Measurements from ENCODE around the gene MIOX.

DNA sequence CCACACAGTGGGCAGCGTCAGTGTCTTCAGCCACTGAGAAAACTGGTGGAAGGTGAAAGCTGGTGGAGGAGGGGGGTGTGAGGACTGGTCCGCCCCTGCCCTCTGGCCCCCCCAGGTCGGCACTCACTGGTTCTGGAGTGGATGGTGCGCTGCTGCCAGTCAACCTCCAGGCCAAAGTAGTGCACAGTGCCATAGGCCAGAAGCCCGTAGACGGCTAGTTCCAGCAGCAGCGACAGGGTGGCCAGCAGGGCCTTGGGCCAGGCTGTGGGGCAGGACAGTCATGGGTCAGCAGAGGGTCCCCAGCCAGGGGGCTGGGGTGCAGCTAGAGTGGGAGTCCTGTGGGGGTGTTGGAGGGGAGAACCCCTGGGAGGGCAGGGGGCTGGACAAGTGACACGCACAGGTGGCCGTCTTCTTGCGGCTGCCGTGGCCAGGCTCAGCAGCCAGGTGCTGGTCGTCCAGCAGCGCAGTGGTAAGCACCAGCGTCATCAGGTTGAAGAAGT is 18.7 kb downstream of the MIOX start:
- TF ChIP-seq, protein P1, sequence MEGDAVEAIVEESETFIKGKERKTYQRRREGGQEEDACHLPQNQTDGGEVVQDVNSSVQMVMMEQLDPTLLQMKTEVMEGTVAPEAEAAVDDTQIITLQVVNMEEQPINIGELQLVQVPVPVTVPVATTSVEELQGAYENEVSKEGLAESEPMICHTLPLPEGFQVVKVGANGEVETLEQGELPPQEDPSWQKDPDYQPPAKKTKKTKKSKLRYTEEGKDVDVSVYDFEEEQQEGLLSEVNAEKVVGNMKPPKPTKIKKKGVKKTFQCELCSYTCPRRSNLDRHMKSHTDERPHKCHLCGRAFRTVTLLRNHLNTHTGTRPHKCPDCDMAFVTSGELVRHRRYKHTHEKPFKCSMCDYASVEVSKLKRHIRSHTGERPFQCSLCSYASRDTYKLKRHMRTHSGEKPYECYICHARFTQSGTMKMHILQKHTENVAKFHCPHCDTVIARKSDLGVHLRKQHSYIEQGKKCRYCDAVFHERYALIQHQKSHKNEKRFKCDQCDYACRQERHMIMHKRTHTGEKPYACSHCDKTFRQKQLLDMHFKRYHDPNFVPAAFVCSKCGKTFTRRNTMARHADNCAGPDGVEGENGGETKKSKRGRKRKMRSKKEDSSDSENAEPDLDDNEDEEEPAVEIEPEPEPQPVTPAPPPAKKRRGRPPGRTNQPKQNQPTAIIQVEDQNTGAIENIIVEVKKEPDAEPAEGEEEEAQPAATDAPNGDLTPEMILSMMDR (IDR thresholded peaks at IDR 0.05; ENCODE audit: low read depth, low read length, poor library complexity, severe bottlenecking) = no peak
- TF ChIP-seq EZH2phosphoT487 (IDR thresholded peaks at IDR 0.05; ENCODE audit: borderline replicate concordance, low read length) = no peak
